Right lung (tissue), 5 donors: Measurements from ENCODE around the gene RAB8B. TPM values are rescaled to one million over a fixed set of nuclear protein-coding genes. Genes with fewer than 3 reads are reported as not detected.
"Not testable (repeated sequence)": the region's sequence is repeated elsewhere in the genome, so short reads cannot be mapped to it uniquely, and the experiment has no call there.

Experiments
- DNase-seq, 2 donors: peaks; one replicate each; pipeline ENCODE4 v3.0.0-alpha.2; 2013
- polyA plus RNA-seq, 5 donors: library from polyadenylated mRNA; unstranded; fragments of 120-200 nt; gene quantifications; one replicate each; pipeline versions ENCODE4 v1.2.1 to v1.2.3, GENCODE V29; 2013; ENCODE audit warnings: inconsistent platforms in 1 of 5, low replicate concordance in 1 of 5; ENCODE audit not compliant: insufficient read length in 5 of 5, insufficient read depth in 1 of 5

Gene RAB8B
- polyA plus RNA-seq, 5 donors: 36.7 to 72.5 (median 64.0) TPM

DNA sequence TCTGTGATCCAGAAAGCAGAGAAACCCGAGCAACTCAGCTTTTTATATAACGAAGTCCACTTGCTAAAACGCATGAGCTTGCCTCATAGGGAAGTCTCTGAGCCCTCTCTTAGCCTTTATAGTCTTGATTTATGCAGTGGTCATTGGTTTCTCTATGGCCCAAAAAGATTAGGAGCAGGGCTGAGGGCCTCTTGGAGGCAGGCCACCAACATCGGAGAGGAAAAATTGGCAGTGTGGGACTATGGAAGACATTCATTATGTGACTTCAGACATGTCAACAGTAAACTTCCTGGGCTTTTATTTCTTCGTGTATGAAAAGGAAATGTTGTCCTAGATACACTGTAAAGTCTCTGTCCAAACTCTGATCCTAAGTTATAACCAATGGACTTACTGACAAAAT lies 13.5 kb downstream of the RAB8B start:
- DNase-seq: no peak

DNA sequence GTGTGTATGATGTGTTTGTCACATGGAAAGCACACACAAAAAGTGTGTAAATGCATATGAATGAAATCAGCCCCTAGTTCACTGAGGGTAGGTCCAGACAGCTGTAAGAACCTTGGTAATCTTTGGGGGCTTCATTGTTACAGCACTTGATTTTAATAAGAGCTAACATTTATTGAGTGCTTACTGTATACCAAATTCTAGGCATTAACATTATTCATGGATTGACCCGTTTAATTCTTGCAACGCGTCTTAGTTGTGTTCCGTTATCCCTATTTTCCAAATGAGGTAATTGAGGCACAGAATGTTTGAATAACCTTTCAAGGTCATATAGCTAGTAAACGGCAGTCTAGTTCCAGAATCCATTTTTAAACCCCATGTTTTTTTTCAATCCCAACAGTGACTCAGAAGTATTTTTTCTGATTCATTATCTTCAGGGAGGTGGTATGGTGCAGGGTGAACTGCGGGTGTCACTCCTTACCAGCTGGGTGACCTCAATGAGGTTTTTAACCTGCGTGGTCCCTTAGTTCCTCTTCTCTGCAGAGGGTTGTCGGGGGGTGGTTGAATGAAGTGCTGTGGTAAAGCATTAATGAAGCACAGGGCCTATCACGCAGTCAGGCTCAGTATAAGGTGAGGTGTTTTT lies 14.2 kb downstream of the RAB8B start:
- no peak for DNase-seq

DNA sequence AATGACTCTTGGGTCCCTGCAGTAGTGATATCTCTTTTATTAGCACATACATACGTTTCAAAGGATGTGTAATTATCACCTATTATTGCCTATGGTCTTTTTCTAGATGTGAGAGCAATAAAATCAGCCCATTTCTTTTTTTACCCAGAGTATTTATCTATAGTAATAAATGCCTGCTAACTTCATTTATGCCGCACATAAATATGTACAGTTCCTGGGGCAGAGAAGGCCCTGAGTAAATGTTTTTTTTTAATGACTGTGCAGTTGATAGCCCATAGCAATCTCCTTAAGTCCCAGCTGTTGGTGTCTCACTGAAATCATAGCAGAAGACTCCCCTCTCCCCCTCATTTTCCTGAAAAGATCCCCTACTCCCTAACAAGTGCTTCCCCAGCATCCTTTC lies 16.7 kb downstream of the RAB8B start:
- no peak for DNase-seq

DNA sequence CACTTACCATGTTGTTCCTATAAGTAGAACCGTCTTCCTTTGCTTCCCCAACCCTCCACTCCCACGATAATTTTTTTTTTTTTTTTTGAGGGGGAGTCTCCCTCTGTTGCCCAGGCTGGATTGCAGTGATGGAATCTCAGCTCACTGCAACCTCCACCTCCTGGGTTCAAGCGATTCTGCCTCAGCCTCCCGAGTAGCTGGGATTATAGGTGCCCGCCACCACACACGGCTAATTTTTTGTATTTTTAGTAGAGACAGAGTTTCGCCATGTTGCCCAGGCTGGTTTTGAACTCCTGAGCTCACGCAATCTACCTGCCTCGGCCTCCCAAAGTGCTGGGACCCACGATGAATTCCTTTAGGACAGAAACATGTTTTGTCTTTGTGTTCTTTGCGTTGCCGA lies 19.4 kb downstream of the RAB8B start:
- not testable (repeated sequence) for DNase-seq

DNA sequence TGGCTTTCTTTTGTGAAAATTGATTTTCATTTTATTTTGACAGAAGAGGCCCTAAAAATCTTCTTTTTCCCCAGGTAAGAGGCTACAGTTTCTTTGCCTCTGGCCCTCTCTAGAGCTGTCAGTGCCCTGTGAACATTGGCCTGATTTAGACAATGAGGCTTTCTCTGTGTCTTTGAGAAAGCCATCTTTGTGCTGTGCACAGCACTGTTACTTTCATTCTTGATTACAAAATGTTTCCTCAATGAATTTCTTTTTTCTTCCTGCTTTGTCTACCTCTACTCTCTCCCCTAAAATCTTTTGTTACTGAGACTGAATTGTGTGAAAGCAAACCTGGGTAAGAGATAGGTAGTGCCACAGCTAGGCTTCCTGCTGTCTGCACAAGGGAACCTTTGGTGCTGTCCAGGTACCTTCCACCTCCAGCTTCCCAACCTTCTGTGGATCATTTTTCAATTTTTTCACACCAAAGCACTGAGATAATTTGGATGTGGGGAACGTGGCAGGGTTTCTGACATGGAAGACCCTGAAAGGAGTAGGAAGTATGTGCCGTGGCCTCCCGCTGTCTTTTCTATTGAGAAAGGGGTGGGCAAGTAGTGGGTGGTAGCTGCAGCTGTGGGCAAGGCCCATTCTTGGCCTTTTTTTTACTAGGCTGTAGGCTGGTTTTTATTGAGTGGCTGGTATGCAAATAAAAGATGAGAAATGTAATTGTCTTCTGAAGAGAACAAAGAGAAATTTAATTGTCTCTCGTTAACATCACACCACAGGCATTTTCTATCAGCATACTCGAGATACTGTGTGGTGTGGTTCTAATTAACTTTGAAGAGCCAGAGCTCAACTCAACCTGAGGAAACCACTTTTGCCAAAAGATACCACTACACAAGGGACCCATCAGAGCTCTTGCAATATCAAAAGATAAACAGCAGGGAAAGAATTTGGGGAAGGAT lies 21.0 kb downstream of the RAB8B start:
- no peak for DNase-seq

DNA sequence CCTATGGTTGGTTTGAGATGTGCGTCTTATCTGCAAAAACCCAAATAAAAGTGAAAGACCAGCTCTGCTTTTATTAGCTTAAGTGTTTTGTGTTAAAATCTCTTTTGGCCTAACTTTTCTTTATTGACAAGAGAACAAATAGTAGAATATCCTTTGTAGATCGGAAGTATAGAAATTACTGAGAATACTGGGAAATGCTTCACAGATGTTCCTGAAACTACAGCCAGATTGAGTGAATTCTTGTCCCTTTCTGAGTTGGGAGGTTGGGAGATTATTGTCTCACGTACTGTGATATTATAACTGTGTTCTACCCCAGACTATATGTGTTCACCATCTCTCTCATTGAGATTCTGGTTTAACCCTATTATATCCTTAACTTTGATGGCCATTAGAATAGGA lies 21.7 kb downstream of the RAB8B start:
- no peak for DNase-seq

DNA sequence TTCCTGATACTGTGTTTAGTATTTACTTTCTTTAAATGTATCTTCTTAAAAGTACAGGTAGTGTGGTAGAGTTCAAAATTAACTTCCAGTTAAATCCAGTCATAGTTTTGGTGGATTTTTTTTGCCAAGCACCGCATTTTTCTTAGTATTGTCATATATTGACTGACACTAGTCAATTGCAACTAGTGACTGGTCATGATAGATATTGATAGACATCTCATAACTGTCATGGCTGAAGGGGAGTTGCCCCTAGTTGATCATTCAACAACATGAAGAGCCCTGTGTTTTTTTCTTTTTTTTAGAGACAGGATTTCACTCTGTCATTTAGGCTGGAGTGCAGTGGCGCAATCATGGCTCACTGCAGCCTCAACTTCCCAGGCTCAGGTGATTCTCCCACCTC lies 22.1 kb downstream of the RAB8B start:
- no peak for DNase-seq

DNA sequence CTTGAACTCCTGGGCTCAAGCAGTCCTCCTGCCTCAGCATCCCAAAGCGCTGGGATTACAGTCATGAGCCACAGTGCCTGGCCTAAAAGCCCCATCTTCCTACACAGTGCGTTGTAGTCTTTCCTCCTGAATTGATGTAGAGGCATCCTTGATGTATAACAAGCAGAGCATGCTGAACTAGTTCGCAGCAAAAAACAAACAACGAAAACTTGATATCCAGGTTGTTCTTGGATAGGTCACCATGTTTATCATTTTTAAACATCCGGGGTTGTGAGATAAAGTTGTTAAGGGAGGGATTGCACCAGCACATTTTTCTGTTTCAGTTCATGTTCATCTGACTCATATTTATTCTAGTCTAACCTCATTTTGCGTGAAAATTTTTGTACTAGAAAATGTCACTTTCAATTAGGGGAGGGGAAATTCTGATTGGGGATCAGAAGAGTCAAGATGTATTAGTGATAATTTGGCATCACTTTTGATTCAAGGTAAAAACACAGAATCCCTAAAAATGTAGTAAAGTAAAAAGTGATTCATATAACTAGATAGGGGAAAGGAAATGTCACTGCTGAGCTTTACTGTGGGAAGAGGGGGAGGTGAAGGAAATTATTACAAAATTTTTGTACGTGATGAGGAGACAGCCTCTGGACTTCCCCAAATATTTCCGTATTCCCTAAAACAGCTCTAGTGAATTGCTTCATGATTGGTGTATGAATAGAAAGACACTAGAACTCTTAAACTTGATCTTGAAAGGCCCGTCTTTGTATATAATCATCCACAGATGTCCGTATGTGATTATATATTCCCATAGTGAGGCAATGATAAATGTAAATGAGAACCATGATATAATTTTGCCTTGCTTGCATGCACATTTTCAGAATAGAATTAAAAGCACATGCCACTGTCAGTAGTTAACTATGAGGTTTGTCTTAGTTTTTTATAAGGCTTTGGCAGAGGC lies 22.9 kb downstream of the RAB8B start:
- DNase-seq: no peak

DNA sequence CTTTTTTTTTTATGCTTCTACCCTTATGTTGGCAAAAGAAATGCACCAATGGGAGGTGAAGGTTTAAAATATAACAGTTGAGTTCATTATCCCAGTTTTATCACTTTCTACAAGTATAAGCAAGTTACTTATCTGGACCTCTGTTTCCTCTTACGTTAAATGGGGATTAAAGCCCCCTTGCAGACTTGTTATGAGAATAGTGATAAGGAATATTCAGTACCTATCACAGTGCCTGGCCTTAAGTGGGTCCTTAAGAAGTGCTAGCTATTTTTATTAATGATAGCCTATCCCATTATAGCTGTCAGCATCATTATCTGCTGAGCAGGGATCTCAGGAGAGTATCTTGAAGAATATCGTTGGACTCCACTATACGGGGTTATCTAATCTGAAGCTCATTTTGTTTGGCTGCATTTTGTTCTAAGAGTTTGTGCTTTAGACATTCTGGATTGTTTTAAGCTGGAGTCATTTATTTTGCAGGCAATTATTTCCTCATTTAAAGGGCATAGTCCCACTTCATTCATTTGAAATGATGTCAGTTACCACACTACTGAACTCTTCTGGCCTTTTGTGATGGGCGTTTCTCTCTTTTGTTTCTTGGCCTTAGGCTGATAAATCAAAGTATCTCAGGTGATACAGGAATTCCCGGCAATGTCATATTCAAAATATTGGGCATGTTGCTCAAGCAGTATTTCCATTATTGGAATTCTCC lies 28.8 kb downstream of the RAB8B start:
- peak in 1 of 2 donors; percentile 60 for DNase-seq

DNA sequence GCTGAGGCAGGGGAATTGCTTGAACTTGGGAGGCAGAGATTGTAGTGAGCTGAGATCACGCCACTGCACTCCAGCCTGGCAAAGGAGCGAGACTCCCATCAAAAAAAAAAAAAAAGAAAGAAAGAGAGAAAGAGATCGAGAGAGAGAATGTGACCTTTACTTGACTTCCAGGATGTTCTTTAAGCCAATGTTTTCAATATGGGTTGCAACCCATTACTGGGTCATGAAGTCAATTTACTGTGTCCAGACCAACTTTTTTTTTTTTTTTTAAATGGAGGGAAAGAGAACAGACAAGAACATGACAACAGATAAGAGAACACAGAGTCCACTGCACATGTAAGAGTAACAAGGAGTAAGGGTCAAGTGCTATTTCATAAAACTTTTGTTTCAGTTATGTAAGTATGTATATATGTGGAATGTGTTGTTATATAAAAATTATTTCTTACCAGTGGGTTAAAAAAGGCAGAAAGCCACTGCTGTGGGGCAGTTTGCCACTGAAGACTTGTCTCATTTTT lies 29.8 kb downstream of the RAB8B start:
- no peak for DNase-seq

DNA sequence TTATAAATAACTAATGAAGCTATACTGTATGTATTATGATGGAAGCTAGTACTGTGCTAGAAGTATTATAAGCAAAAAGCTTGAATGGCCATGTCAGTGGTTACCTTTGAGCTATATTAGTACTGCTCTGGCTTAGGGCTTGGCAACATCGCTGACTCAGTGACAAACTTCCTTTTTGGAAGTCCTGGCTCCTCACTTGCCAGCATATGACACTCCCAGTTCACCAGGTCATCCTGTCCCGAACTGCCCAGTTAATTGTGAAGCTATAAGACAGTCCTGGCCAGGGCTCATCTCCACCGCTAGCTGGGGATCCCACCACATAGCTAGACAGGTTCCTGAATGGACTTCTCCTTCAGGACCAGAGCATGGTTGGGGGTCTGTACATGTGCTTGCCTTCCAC lies 31.9 kb downstream of the RAB8B start:
- DNase-seq: no peak

DNA sequence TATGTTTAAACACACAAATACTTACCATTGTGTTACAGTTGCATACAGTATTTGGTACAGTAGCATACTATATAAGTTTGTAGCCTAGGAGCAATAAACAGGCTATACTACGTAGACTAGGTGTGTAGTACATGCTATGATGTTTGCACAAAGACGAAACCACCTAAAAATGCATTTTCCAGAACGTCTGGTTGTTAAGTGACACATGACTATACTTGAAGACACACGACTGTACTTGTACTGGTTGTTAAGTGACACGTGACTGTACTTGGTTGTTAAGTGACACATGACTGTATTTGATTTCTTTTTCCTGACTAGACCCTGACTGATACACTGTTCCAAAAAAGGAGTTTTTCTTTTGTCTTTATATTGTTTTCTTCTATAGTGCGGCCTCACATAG lies 34.1 kb downstream of the RAB8B start:
- DNase-seq: no peak

DNA sequence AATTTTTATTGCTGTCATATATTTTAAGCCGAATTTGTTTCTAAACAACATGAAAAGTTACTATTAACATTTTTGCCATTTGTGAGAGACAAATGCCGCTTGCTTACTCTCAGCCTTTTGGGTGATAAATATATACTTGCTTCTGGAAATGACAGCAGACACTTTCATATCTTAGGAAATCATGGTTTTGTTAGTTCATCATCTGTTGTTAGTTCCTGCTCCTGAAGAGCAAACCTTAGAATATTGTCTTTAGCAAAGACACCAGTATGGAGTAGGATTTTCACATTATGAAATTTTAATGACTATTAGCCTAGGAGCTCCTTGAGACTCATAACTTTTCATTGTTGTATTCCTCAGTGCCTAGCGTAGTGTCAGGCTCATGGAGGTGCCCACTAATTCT lies 36.0 kb downstream of the RAB8B start:
- no peak for DNase-seq

DNA sequence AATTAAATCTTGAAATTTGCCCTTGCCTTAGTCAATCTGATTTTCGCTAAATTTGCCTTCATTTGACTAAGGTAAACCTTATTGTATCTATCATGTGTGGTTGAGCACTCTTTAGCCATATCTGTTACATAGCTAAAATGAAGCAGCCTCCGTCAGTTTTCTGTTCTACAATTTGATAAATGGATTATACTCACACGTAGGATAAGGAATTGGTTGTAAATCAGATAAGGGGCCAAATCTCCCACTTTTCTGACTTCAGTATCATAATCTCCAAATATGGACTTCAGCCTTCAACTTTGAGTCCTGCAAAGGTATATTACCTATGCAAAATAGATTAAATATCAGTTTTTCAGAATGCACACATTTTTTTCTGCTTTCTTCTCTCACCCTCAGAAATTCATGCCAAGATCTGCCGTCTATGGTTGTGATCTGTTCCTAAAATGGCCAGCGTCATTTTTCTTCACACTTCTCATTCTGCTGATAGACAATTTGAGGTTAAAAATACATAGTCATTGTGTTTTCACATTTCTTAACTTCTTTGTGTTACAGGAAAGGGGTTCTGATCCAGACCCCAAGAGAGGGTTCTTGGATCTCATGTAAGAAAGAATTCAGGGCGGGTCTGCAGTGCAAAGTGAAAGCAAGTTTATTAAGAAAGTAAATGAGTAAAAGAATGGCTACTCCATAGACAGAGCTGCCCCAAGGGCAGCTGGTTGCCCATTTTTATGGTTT lies 36.9 kb downstream of the RAB8B start:
- DNase-seq: no peak

DNA sequence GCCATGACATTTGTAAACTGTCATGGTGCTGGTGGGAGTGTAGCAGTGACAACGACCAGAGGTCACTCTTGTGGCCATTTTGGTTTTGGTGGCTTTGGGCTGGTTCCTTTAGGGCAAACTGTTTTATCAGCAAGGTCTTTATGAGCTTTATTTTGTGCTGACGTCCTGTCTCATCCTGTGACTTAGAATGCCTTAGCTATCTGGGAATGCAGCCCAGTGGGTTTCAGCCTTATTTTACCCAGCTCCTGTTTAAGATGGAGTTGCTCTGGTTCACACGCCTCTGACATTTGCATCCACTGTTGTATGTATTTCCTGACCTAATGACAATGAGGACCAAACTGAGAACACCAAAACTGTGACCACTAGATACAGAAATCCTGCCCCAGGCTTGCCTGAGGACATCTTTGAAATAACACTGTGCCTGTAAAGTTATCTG lies 37.6 kb downstream of the RAB8B start:
- DNase-seq: no peak

DNA sequence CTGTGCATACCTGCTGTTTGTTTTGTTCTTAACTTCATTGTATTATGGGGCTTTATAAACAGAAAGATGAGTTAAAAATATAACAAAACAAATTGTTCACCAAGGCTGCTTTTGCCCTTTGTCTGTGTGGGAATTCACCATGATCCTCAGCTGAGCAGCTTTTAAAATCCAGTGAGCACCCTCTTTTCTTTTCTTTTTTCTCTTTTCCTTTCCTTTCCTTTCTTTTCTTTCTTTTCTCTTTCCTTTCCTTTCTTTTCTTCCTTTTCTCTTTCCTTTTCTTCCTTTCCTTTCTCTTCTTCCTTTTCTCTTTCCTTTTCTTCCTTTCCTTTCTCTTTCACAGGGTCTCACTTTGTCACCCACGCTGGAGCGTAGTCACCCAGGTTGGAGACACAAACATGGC lies 38.3 kb downstream of the RAB8B start:
- no peak for DNase-seq

DNA sequence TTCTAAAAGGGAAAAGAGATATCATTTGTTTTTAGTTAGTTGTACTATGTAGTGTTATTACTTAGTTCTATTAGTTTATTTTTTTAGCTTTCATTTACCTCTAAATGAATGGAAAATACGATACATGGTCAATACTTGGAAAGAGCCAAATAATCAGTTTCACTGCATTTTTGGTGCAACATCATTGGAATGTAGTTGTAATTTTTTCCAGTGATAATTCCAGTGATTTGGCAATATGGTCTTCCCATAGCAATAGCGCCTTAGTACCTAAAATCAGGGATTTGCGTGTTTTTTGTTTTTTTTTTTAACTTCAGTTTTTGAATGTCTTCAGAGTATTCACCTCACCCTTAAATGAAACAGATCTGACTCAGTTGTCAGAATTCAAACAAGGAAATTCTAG lies 41.8 kb downstream of the RAB8B start:
- DNase-seq: no peak

DNA sequence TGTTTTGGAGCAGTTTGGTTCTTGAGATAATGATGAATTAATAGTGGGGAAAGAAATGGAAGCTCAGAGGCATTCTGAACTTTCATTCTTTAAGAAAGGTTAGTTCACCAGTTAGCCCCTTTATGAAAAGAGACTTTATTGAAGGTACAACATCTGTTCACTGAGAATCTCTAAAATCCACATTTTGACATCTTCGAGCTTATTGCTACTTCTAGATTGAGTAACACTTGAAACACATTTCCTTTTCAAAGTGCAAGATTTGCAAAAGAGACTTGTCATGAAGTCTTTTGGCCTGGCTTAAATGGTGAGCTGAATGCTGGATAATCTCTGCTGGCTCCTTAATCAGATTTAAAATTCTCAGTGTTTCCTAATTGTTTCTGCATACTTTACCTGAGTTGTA lies 42.3 kb downstream of the RAB8B start:
- DNase-seq: no peak

DNA sequence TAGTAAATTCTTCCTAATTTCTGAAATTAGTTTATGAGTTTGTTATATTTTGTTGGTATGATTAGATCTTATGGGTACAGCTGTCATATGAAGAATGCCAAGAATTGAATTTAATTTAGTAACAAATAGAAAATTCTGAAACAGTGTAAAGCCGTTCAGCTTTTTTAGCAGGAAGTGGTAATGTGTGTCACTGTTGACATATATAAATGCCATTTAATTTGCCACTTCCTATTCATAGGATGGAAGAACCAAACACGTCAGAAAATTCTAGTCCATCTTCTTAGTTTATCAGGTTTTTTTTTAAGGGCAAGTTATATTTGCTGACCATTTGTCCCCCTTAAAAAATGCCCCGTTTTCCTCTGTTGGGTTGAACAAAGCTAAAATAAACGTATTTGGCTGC lies 43.0 kb downstream of the RAB8B start:
- DNase-seq: no peak

DNA sequence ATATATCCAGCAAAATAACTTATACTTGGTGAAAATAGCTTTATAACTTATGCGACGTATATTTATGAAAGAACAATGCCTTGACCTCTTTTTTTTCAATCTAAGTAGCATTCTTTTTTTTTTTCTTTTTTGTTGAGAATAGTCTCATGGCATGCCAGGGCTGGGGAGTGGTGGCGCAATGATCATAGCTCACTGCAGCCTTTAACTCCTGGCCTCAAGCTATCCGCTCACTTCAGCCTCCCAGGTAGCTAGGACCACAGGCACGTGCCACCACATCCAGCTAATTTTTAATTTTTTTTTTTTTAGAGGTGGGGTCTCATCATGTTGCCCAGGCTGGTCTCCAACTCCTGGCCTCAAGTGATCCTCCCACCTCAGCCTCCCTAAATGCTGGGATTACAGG lies 43.5 kb downstream of the RAB8B start:
- DNase-seq: no peak
